ENCODE results near the gene DIPK2A.

Gene DIPK2A

DNA sequence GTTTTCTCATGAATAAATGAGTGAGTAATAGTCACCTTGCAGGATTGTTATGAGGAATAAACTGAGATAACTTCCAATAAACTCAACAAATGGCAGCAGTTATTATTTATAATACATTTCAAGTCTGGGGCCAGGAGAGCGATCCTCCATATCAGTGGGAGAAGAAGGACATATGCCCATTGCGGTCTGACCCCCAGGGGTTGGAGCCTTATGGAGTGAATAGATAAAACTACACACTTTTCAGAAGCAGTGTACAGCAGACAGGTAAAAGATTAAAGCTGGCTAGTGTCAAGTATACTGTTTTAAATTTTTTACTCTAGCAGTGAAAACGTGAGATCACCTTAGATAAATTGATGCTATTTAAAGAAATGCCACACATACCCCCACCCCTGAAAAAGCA, 43.5 kb downstream of the DIPK2A start:
- FAIRE-seq (no peak), DNase-seq (ENCODE audit: insufficient read length, low spot score) (no peak)
- TF ChIP-seq, protein P1, sequence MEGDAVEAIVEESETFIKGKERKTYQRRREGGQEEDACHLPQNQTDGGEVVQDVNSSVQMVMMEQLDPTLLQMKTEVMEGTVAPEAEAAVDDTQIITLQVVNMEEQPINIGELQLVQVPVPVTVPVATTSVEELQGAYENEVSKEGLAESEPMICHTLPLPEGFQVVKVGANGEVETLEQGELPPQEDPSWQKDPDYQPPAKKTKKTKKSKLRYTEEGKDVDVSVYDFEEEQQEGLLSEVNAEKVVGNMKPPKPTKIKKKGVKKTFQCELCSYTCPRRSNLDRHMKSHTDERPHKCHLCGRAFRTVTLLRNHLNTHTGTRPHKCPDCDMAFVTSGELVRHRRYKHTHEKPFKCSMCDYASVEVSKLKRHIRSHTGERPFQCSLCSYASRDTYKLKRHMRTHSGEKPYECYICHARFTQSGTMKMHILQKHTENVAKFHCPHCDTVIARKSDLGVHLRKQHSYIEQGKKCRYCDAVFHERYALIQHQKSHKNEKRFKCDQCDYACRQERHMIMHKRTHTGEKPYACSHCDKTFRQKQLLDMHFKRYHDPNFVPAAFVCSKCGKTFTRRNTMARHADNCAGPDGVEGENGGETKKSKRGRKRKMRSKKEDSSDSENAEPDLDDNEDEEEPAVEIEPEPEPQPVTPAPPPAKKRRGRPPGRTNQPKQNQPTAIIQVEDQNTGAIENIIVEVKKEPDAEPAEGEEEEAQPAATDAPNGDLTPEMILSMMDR (IDR thresholded peaks at IDR 0.05; ENCODE audit: insufficient read depth, missing control alignments): no peak

DNA sequence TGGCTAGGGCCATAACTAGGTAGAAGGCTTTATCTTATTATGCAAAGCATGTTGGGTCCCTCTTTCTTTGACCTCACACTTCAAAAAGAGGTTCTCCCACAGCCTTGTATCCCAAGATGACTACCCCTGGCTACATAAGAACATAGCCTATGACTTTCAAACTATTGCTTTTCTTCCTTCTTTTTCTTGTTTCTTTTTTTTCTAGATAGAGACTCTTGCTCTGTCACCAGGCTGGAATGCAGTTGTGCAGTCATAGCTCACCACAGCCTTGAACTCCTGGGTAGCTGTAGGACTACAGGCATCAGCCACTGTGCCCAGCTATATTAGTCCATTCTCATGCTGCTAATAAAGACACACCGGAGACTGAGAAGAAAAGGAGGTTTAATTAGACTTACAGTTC, 47.2 kb downstream of the DIPK2A start:
- no peak for FAIRE-seq
- DNase-seq (ENCODE audit: insufficient read length, low spot score): no peak
- TF ChIP-seq, protein P1 (IDR thresholded peaks at IDR 0.05; ENCODE audit: insufficient read depth, missing control alignments): no peak

All from D721Med (cell line).